Chondrocyte (in vitro differentiated cells): Measurements from ENCODE around the gene MAGI3. TPM values are rescaled to one million over a fixed set of nuclear protein-coding genes. Genes with fewer than 3 reads are reported as not detected.

Source experiments
- DNase-seq: peaks from one replicate; pipeline ENCODE4 v3.0.0; 2021; ENCODE audit warnings: mixed read lengths, low spot score
- H3K27ac Mint-ChIP-seq: one replicate; pipeline ENCODE4 v1.8.0; 2021; ENCODE audit warnings: mild to moderate bottlenecking, moderate library complexity, mixed read lengths; ENCODE audit not compliant: unreplicated experiment
- H3K27me3 Mint-ChIP-seq: 2 replicates; pipeline ENCODE4 v1.8.0; 2021; ENCODE audit warnings: low read depth, mixed read lengths
- H3K36me3 Mint-ChIP-seq: 2 replicates; pipeline ENCODE4 v1.8.0; 2021; ENCODE audit warnings: low read depth, mixed read lengths
- H3K4me1 Mint-ChIP-seq: 2 replicates; pipeline ENCODE4 v1.8.0; 2021; ENCODE audit warnings: low read depth, mild to moderate bottlenecking, mixed read lengths
- H3K4me3 Mint-ChIP-seq: one replicate; pipeline ENCODE4 v1.8.0; 2021; ENCODE audit warnings: mild to moderate bottlenecking, moderate library complexity, mixed read lengths; ENCODE audit not compliant: unreplicated experiment
- H3K9me3 Mint-ChIP-seq: 2 replicates; pipeline ENCODE4 v1.8.0; 2021; ENCODE audit warnings: low read depth, mixed read lengths
- total RNA-seq: library from RNA; stranded (reverse); gene quantifications from 3 replicates; pipeline ENCODE4 v1.2.1, GENCODE V29; 2021
- TF ChIP-seq, protein P1 (sequence below): fragments of 200-600 bp; sonication (generic); IDR thresholded peaks from 2 replicates; pipeline ENCODE4 v1.5.0; 2021; ENCODE audit warnings: antibody characterized with exemption, mild to moderate bottlenecking, moderate library complexity

The MAGI3 gene
- total RNA-seq, 1 donor from 2014 or later, result 8.8 TPM

DNA sequence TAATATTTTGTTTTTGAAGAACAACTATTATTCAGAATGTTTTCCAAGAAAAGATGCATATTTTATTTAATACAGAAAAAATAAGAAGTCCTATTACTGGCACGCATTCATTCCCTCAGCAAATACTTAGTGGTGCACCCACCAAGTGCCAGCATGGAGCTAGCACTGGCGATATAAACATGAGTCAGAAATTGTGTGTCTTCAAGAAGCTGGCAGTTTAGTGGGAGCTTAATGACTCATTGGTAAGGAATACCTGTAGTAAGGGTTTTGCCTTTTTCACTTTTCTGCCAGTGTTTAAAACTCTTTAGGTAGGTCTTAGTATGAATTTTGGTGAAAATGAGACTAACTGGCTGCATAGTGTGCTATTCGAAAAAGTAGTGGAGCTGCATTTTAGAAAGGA lies 6.3 kb downstream of the MAGI3 start:
- Mint-ChIP-seq H3K27ac (no peak overlapping the region), H3K4me1 (peaks cover 32% of the 10 kb centered on the region), H3K9me3 (no peaks in the 10 kb centered on the region), H3K27me3 (no peaks in the 10 kb centered on the region), H3K4me3 (no peak overlapping the region), H3K36me3 (no peaks in the 10 kb centered on the region)
- TF ChIP-seq, protein P1, sequence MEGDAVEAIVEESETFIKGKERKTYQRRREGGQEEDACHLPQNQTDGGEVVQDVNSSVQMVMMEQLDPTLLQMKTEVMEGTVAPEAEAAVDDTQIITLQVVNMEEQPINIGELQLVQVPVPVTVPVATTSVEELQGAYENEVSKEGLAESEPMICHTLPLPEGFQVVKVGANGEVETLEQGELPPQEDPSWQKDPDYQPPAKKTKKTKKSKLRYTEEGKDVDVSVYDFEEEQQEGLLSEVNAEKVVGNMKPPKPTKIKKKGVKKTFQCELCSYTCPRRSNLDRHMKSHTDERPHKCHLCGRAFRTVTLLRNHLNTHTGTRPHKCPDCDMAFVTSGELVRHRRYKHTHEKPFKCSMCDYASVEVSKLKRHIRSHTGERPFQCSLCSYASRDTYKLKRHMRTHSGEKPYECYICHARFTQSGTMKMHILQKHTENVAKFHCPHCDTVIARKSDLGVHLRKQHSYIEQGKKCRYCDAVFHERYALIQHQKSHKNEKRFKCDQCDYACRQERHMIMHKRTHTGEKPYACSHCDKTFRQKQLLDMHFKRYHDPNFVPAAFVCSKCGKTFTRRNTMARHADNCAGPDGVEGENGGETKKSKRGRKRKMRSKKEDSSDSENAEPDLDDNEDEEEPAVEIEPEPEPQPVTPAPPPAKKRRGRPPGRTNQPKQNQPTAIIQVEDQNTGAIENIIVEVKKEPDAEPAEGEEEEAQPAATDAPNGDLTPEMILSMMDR, result no peak
- DNase-seq, result no peak

DNA sequence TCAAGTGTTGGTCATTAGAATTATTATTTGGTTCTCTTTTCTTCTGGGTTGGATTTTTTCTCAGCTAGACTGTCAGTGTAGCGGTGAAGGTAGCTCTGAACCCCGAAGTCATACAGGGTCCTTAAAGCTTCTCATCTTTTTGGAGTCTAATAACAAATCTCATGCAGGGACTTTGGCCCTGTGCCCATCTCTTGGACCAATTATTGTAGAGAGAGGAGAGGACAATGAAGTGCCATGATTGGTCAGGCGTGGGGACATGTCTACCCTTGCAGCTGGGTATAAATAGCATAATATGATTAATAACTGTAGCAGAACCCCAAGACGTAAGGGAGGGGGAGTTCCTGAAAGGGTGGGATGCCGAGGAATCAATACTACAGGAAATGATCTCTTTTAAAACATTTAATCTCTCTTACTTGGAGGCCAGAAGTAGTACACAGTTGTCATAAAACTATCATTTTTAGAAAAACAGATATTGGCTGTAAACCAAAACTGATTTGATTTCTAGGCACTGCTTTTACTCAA lies 8.8 kb downstream of the MAGI3 start:
- Mint-ChIP-seq H3K36me3 (no peaks in the 10 kb centered on the region), H3K4me3 (no peak overlapping the region), H3K27ac (no peak overlapping the region), H3K27me3 (no peaks in the 10 kb centered on the region), H3K9me3 (no peaks in the 10 kb centered on the region), H3K4me1 (peaks cover 16% of the 10 kb centered on the region)
- no peak for DNase-seq
- TF ChIP-seq, protein P1, result no peak

DNA sequence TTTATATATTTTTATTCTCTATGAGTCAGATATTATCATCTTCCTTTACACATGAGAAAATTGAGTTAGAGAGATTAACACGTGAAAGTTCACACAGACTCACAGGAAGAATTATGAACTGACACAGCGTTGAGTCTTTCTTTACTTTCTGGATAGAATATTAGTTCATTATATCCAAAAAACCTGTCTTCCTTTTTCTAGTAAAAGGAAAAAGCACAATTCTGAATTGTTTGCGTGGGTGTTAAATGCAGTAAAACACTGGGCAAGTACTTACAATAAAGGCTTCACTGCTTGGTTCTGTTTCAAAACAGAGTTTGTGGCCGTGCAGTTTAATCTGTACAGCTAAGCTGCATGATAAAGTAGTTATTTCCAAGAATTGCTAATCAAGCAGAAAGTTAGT lies 10.8 kb downstream of the MAGI3 start:
- Mint-ChIP-seq H3K4me1 (peaks cover 16% of the 10 kb centered on the region), H3K27me3 (no peaks in the 10 kb centered on the region), H3K27ac (no peak overlapping the region), H3K4me3 (no peak overlapping the region), H3K9me3 (no peaks in the 10 kb centered on the region), H3K36me3 (no peaks in the 10 kb centered on the region)
- DNase-seq, result no peak
- TF ChIP-seq, protein P1, result no peak

DNA sequence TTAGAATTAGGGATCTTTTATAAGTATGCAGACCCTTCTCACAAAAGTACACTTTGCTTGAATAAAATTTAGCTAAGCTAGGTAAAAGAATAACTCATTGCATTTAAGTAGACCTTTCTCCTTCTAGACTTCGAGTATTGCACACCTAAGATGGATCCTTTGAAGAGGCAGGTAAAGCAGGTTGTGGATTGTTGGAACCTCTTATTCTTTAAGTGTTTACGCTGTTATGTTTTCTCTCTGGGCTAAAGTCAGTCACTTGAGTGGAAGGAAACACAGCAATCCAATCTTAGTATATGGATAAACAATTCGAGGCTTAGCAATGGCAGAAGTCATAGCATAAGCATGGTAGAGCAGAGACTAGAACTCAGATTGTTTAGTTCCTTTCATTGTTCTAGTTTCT lies 11.4 kb downstream of the MAGI3 start:
- Mint-ChIP-seq H3K27ac (no peak overlapping the region), H3K4me1 (peaks cover 10% of the 10 kb centered on the region), H3K27me3 (no peaks in the 10 kb centered on the region), H3K4me3 (no peak overlapping the region), H3K9me3 (no peaks in the 10 kb centered on the region), H3K36me3 (no peaks in the 10 kb centered on the region)
- TF ChIP-seq, protein P1, result no peak
- DNase-seq, result no peak

DNA sequence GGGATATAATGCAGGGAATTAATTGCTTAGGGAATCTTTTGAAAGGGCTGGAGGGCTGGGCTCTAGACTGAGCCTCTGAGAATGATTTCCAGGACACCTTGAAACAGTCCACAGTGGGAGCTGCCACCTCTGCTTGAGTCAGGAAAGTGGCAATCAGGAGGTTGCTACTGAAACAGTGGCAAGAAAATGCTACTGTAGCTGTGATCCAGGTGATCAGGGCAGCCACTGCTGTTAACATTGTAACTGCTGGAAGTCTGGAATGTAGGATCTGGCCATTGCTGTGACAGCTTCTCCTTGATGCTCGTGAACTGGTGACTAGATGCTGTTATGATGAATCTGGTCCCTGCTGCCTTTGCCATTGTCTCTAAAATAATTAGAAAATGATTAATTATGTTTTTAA lies 12.8 kb downstream of the MAGI3 start:
- Mint-ChIP-seq H3K9me3 (no peaks in the 10 kb centered on the region), H3K36me3 (no peaks in the 10 kb centered on the region), H3K27me3 (no peaks in the 10 kb centered on the region), H3K27ac (no peak overlapping the region), H3K4me1 (peaks cover 9% of the 10 kb centered on the region), H3K4me3 (no peak overlapping the region)
- no peak for DNase-seq
- TF ChIP-seq, protein P1, result no peak
